Smooth muscle cell (in vitro differentiated cells): Measurements from ENCODE around the gene C12orf60. TPM values are rescaled to one million over a fixed set of nuclear protein-coding genes. Genes with fewer than 3 reads are reported as not detected.

Source experiments
- DNase-seq: peaks from one replicate; lab custom pipeline; 2025; ENCODE audit not compliant: unreplicated experiment; lab: John Stamatoyannopoulos, UW
- H2AFZ ChIP-seq: fragments of 200-600 bp; sonication (generic); 2 replicates; pipeline ENCODE4 v1.6.0; 2016; ENCODE audit warnings: antibody characterized with exemption, low read depth, mild to moderate bottlenecking
- H3F3A ChIP-seq: fragments of 200-600 bp; sonication (generic); 2 replicates; pipeline ENCODE4 v1.6.0; 2017; ENCODE audit warnings: antibody characterized with exemption, low read depth
- H3K27ac ChIP-seq: fragments of 200-600 bp; sonication (generic); 2 replicates; pipeline ENCODE4 v1.5.1; 2016; ENCODE audit warnings: low read depth, mild to moderate bottlenecking
- H3K27me3 ChIP-seq: fragments of 200-600 bp; sonication (generic); 2 replicates; pipeline ENCODE4 v1.6.1; 2016; ENCODE audit warnings: low read depth, mild to moderate bottlenecking
- H3K36me3 ChIP-seq: fragments of 200-600 bp; sonication (generic); 2 replicates; pipeline ENCODE4 v1.5.1; 2016; ENCODE audit warnings: low read depth
- H3K4me1 ChIP-seq: fragments of 200-600 bp; sonication (generic); 2 replicates; pipeline ENCODE4 v1.5.1; 2016; ENCODE audit warnings: low read depth
- H3K4me2 ChIP-seq: fragments of 200-600 bp; sonication (generic); 2 replicates; pipeline ENCODE4 v1.6.0; 2016; ENCODE audit warnings: mild to moderate bottlenecking
- H3K4me3 ChIP-seq: fragments of 200-600 bp; sonication (generic); 2 replicates; pipeline ENCODE4 v1.5.1; 2016; ENCODE audit warnings: mild to moderate bottlenecking
- H3K79me2 ChIP-seq: fragments of 200-600 bp; sonication (generic); 2 replicates; pipeline ENCODE4 v1.6.0; 2016; ENCODE audit warnings: low read depth, mild to moderate bottlenecking
- H3K9ac ChIP-seq: fragments of 200-600 bp; sonication (generic); 2 replicates; pipeline ENCODE4 v1.6.0; 2016; ENCODE audit warnings: low read depth
- H3K9me3 ChIP-seq: fragments of 200-600 bp; sonication (generic); replicated peaks from 2 replicates; pipeline ENCODE4 v1.5.1; 2016; ENCODE audit warnings: low read depth
- H4K20me1 ChIP-seq: fragments of 200-600 bp; sonication (generic); 2 replicates; pipeline ENCODE4 v1.6.0; 2016; ENCODE audit warnings: low read depth
- WGBS: methylation state at CpG from one replicate; pipeline ENCODE4 v1.1.7; 2016; ENCODE audit warnings: low lambda C conversion rate; 5-methylcytosine and 5-hydroxymethylcytosine counted together
- polyA plus RNA-seq: library from polyadenylated mRNA; unstranded; fragments of >200 nt; fragmentation: Nextera tagmentation; extraction: Ambion mirVana; gene quantifications from 2 replicates; pipeline ENCODE4 v1.2.1, GENCODE V29; 2016
- total RNA-seq: library from RNA; depleted of rRNA; stranded (reverse); fragments of >200 nt; gene quantifications from 2 replicates; pipeline ENCODE4 v1.2.3, GENCODE V29; 2014
- TF ChIP-seq, protein P1 (sequence below): fragments of 200-600 bp; sonication (generic); IDR thresholded peaks from 2 replicates; pipeline ENCODE4 v1.5.1; 2017; ENCODE audit warnings: borderline replicate concordance, mild to moderate bottlenecking, antibody characterized with exemption; ENCODE audit not compliant: insufficient read depth, poor library complexity, severe bottlenecking

Gene C12orf60
- total and polyA plus RNA-seq, 2 experiments from 2014 or later = 0.63 to 1.3 TPM

DNA sequence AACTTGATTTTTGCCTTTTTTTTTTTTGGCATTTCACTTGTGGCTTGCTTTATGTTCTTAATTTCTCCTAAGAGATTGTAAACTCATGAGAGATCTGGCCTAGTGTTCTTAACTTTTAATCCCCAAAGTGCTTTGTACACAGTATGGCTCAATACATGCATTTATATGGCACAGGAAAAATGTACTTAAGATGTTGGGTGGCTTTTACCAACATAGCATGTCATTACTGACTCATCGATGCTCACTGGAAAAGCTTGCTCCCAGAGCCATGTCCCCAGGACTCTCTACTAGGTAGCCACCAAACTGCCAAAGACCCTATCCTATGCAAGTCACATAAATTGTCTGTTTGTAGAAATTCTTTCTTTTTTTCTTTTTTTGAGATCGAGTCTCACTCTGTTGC lies 23.6 kb downstream of the C12orf60 start:
- H3K9me3 ChIP-seq = no peaks in the 10 kb centered on the region
- H3K9ac ChIP-seq = peak overlapping the region; percentile 55
- peak overlapping the region; percentile 35 for H3K4me2 ChIP-seq
- whole genome bisulfite sequencing = 64% methylated on average over 2 of the region's 2 CpGs
- no peaks in the 10 kb centered on the region for H3K36me3 ChIP-seq
- H3K79me2 ChIP-seq = peaks cover 3% of the 10 kb centered on the region
- peaks cover 14% of the 10 kb centered on the region for H3K4me1 ChIP-seq
- peak overlapping the region; percentile 92 for H3K27ac ChIP-seq
- TF ChIP-seq, protein P1, sequence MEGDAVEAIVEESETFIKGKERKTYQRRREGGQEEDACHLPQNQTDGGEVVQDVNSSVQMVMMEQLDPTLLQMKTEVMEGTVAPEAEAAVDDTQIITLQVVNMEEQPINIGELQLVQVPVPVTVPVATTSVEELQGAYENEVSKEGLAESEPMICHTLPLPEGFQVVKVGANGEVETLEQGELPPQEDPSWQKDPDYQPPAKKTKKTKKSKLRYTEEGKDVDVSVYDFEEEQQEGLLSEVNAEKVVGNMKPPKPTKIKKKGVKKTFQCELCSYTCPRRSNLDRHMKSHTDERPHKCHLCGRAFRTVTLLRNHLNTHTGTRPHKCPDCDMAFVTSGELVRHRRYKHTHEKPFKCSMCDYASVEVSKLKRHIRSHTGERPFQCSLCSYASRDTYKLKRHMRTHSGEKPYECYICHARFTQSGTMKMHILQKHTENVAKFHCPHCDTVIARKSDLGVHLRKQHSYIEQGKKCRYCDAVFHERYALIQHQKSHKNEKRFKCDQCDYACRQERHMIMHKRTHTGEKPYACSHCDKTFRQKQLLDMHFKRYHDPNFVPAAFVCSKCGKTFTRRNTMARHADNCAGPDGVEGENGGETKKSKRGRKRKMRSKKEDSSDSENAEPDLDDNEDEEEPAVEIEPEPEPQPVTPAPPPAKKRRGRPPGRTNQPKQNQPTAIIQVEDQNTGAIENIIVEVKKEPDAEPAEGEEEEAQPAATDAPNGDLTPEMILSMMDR = no peak
- peak overlapping the region; percentile 81 for H2AFZ ChIP-seq
- H4K20me1 ChIP-seq = no peaks in the 10 kb centered on the region
- H3F3A ChIP-seq = peaks cover 19% of the 10 kb centered on the region
- H3K4me3 ChIP-seq = no peak overlapping the region
- no peaks in the 10 kb centered on the region for H3K27me3 ChIP-seq
- DNase-seq = no peak

DNA sequence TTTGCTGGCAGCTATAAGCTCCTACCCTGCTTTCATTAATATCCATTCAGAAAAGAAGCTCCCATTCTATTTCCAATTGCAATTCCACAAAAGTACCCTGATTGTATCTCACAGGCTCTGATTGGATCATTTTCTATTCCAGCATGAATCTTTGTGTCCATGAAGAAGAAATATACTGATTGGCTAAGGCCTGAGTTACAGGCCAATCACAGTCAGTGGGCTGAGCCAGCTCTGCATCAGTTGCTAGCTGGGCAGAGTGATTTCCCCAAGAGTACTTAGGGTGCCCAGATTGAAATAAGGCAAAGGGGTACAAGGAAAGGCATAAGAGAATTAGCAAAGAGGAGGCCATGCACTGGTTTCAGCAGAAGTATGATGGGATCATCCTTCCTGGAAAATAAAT lies 25.4 kb downstream of the C12orf60 start:
- H3F3A ChIP-seq = peaks cover 22% of the 10 kb centered on the region
- TF ChIP-seq, protein P1 = no peak
- peaks cover 20% of the 10 kb centered on the region for H3K4me1 ChIP-seq
- H3K4me2 ChIP-seq = no peak overlapping the region
- H2AFZ ChIP-seq = no peak overlapping the region
- H3K79me2 ChIP-seq = peaks cover 3% of the 10 kb centered on the region
- no peaks in the 10 kb centered on the region for H3K27me3 ChIP-seq
- H3K27ac ChIP-seq = no peak overlapping the region
- no peak for DNase-seq
- no peaks in the 10 kb centered on the region for H3K9me3 ChIP-seq
- no peaks in the 10 kb centered on the region for H3K36me3 ChIP-seq
- H4K20me1 ChIP-seq = no peaks in the 10 kb centered on the region
- no peak overlapping the region for H3K4me3 ChIP-seq
- H3K9ac ChIP-seq = no peak overlapping the region

DNA sequence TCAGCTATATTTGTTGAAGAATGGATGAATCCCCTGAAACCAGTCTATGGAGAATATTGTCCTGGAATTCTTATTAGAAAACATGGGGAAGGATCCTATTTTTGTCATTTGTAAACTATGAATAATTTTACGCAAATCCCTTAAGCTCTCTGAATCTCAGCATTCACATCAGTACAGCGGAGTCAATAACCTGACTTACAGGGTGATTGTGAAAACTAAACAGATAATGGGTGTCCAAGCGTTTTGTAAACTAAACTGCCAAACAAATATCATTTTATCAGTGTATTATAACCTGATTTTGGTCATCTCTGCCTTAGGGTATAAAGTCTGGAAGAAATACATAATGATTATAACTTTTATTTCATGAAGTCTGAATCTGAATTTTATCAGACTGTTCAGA lies 29.9 kb downstream of the C12orf60 start:
- Histone ChIP-seq H3K9ac (no peak overlapping the region), H3K27me3 (no peaks in the 10 kb centered on the region), H3K4me3 (no peak overlapping the region), H3K9me3 (no peaks in the 10 kb centered on the region), H2AFZ (no peak overlapping the region), H3K4me1 (peaks cover 11% of the 10 kb centered on the region), H3K36me3 (no peaks in the 10 kb centered on the region), H3K79me2 (peaks cover 2% of the 10 kb centered on the region), H3F3A (peaks cover 33% of the 10 kb centered on the region), H3K4me2 (peak overlapping the region; percentile 80), H4K20me1 (no peaks in the 10 kb centered on the region), H3K27ac (peak overlapping the region; percentile 98)
- DNase-seq = no peak
- WGBS = 35% methylated on average over 3 of the region's 3 CpGs
- TF ChIP-seq, protein P1 = no peak

DNA sequence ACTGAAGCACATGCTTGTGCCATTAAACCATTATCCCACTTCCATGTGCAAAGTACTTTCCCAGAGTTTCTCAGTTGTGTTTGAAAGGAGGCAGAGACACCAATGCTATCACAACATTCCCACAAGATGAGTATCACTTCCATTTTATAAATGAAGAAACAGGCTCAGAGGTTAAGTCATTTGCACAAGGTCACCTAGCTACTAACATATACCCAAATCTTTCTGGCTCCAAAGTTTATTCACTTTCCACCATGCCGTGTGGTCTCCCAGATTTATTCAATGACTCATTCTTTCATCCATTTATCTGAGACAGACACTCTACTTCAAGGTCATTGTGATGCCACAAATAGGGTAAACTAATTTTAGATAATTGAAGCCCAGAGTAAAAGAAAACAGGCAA lies 30.5 kb downstream of the C12orf60 start:
- peak overlapping the region; percentile 80 for H3K4me2 ChIP-seq
- H2AFZ ChIP-seq = no peak overlapping the region
- no peak for DNase-seq
- no peaks in the 10 kb centered on the region for H3K27me3 ChIP-seq
- H3K27ac ChIP-seq = peak overlapping the region; percentile 98
- no peak overlapping the region for H3K4me3 ChIP-seq
- H4K20me1 ChIP-seq = no peaks in the 10 kb centered on the region
- H3K9me3 ChIP-seq = no peaks in the 10 kb centered on the region
- no peak overlapping the region for H3K9ac ChIP-seq
- TF ChIP-seq, protein P1 = no peak
- H3K36me3 ChIP-seq = no peaks in the 10 kb centered on the region
- H3F3A ChIP-seq = peaks cover 36% of the 10 kb centered on the region
- peaks cover 11% of the 10 kb centered on the region for H3K4me1 ChIP-seq
- H3K79me2 ChIP-seq = peaks cover under 1% of the 10 kb centered on the region
- WGBS = 9% methylated on average over 1 of the region's 1 CpG
